GM19193 (cell line): ENCODE results near the gene RGS2.
A peak's percentile ranks its signal among the peaks of the same experiment; 100 is the strongest.

Source experiments
- POLR2A ChIP-seq: IDR thresholded peaks from 4 replicates; pipeline ENCODE4 v1.6.1; 2011; ENCODE audit not compliant: insufficient read depth, insufficient read length; ENCODE audit errors: extremely low read depth

Gene RGS2

GRCh38 chr1:192808518-192809306 is at the start of gene RGS2:
Gene RGS2 (plus strand): TSS chr1:192809039. CDS start chr1:192809072, 33 bp downstream.
- peak; percentile 99 for TF ChIP-seq POLR2A

- no peak for TF ChIP-seq POLR2A
These were observed 49.7 kb upstream of the RGS2 start for GRCh38 chr1:192759104-192759503.

GRCh38 chr1:192762265-192762664 is 46.6 kb upstream of the RGS2 start:
- TF ChIP-seq POLR2A: no peak

GRCh38 chr1:192763243-192763642 is 45.6 kb upstream of the RGS2 start:
- TF ChIP-seq POLR2A: no peak

- no peak for TF ChIP-seq POLR2A
These were observed 45.1 kb upstream of the RGS2 start for GRCh38 chr1:192763756-192764155.

- no peak for TF ChIP-seq POLR2A
These were observed 44.2 kb upstream of the RGS2 start for GRCh38 chr1:192764675-192765074.

GRCh38 chr1:192766009-192766625 is 42.7 kb upstream of the RGS2 start:
- no peak for TF ChIP-seq POLR2A

GRCh38 chr1:192766876-192767275 is 42.0 kb upstream of the RGS2 start:
- no peak for TF ChIP-seq POLR2A

GRCh38 chr1:192767798-192768197 is 41.0 kb upstream of the RGS2 start:
- TF ChIP-seq POLR2A: no peak

DNA sequence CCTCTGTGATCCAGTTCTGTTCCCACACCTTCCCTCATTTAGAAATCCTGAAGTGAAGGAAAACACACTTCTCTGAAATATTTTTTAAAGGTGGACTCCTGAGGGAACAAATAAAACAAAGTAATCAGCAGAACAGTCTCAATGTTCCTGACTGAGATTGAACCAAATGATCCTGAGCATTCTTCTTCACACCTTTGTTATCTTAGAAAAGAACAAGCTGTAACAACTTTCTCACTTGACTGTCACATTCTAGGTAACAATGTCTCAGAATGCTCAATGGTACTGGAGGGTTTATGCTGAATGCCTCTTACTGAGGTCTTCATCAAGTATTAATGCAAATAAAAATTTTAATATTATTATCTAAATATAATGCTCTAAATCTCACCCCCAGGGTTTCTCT is 40.4 kb upstream of the RGS2 start:
- no peak for TF ChIP-seq POLR2A

GRCh38 chr1:192771341-192771740 is 37.5 kb upstream of the RGS2 start:
- TF ChIP-seq POLR2A: no peak

- no peak for TF ChIP-seq POLR2A
These were observed 33.2 kb upstream of the RGS2 start for GRCh38 chr1:192775631-192776030.

DNA sequence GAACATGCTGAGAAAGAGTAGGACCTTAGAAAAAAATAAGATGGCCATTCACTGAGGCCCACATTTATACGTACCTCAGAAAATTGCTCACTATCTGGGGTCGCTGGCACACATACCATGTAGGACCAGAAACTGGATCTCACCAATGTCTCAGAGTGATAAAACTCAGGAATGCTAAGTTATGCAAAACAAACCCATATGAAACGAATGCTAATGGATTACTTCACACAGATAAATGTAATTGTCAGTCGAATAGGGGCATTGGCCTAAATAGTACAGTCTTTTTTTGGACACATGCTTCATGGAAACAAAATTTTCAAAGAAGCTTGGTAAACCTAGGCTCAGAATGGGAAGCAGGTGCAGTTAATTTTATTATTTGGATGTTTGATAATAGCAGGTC is 32.6 kb upstream of the RGS2 start:
- TF ChIP-seq POLR2A: no peak

GRCh38 chr1:192776998-192777397 is 31.8 kb upstream of the RGS2 start:
- TF ChIP-seq POLR2A: no peak

- TF ChIP-seq POLR2A: no peak
These were observed 25.0 kb upstream of the RGS2 start for GRCh38 chr1:192783791-192784190.

- TF ChIP-seq POLR2A: no peak
These were observed 24.4 kb upstream of the RGS2 start for GRCh38 chr1:192784397-192784796.

DNA sequence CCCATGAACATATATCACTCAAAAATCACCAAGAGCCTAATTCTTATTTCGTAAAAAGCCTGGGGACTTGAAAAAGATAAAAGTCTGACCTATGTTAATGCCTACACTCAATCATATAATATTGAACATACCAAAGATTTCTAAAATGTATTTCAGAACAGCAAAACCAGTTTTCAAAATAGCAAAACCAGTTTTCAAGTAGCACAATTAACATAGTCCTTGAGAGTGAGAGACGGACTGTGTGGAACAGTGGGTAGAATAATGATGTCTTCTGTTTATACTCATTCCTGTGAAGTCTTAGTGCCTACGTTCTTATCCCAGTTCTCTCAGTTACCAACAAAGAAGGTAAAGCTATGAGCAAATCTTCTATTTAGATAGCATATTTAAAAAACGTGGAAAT is 22.3 kb upstream of the RGS2 start:
- TF ChIP-seq POLR2A: no peak

DNA sequence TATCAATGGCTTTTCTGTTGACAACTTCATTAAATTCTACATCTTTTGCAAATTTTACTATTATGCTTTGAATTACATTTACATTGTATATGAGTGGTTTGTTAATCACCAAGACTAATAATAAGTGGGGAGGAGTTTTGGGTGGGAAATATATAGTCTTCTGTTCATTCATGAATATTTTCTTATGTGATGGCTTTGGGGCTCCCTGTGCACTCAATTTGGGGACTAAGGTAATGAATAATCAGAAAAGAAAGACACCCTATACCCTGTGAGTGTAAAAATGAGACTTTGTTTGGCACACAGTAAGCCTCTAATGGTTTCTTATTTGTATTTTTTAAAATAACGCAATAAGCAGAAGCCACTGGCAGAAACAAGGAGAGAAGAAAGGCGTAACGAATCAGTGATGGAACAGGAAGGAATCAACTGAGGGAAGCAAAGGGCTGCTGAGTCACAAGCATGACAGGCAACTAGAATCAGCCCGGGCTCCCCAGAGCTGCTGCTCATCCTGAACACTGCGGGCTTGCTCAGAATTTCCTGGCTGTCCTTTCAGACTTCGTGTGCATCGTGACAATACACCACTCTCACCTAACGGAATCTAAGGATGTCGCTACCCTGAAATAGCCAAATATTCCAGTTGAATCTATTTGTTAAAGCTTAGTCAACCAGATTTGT is 20.8 kb upstream of the RGS2 start:
- TF ChIP-seq POLR2A: no peak
